GM12865 (cell line): Measurements from ENCODE around the gene RYR1.
"Not testable (repeated sequence)": the region's sequence is repeated elsewhere in the genome, so short reads cannot be mapped to it uniquely, and the experiment has no call there.

ENCODE experiments used
- DNase-seq: peaks from one replicate; pipeline ENCODE4 v3.0.0; 2010; ENCODE audit warnings: low read depth
- H3K4me3 ChIP-seq: 2 replicates; pipeline ENCODE4 v1.5.1; 2011; ENCODE audit warnings: mild to moderate bottlenecking, low read depth, low read length, control low read depth
- TF ChIP-seq, protein P1 (sequence below): IDR thresholded peaks from 2 replicates; pipeline ENCODE4 v1.5.1; 2011; ENCODE audit warnings: low read length, control low read depth, low read depth, inconsistent platforms; ENCODE audit not compliant: insufficient read depth; ENCODE audit errors: missing control alignments

Gene RYR1

DNA sequence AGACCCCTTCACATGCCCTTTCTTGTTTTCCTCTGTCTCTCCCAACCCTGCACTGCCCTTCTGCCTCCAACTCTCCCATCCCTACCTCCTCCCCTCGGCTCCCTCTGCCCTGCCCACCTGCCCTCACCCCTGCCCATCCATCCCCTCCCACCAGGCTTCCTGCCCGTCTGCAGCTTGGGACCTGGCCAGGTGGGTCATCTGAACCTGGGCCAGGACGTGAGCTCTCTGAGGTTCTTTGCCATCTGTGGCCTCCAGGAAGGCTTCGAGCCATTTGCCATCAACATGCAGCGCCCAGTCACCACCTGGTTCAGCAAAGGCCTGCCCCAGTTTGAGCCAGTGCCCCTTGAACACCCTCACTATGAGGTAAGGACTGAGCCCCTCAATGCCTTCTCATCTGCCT is 35.7 kb downstream of the RYR1 start:
- DNase-seq, result no peak
- no peak overlapping the region for H3K4me3 ChIP-seq
- TF ChIP-seq, protein P1, sequence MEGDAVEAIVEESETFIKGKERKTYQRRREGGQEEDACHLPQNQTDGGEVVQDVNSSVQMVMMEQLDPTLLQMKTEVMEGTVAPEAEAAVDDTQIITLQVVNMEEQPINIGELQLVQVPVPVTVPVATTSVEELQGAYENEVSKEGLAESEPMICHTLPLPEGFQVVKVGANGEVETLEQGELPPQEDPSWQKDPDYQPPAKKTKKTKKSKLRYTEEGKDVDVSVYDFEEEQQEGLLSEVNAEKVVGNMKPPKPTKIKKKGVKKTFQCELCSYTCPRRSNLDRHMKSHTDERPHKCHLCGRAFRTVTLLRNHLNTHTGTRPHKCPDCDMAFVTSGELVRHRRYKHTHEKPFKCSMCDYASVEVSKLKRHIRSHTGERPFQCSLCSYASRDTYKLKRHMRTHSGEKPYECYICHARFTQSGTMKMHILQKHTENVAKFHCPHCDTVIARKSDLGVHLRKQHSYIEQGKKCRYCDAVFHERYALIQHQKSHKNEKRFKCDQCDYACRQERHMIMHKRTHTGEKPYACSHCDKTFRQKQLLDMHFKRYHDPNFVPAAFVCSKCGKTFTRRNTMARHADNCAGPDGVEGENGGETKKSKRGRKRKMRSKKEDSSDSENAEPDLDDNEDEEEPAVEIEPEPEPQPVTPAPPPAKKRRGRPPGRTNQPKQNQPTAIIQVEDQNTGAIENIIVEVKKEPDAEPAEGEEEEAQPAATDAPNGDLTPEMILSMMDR, result no peak

DNA sequence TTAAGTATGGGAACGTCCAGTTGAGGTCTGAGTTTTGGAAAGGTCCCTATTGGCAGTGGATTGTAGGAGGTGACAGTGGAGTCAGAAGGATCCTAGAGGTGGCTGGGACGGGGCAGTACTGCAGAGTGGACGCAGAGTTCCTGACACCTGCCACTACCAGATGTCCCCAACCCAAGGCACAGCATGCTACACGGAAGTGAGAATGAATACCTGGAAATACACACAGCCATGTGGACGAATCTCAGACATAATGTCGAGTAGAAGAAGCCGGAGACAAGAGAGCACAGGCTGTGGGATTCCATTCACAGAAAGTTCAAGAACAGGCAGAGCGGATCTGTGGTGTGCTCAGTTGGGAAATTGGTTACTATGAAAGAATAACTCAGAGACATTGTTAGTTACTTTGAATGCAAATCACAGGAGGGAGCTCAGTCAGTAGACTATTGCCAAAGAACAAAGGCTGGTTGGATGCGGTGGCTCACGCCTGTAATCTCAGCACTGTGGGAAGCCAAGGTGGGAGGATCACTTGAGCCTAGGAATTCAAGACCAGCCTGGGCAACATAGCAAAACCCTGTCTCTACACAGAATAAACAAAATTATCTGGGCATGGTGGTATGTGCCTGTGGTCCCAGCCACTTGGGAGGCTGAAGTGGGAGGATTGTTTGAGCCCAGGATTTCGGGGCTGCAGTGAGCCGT is 37.4 kb downstream of the RYR1 start:
- H3K4me3 ChIP-seq, result no peak overlapping the region
- TF ChIP-seq, protein P1, result no peak
- DNase-seq, result no peak

DNA sequence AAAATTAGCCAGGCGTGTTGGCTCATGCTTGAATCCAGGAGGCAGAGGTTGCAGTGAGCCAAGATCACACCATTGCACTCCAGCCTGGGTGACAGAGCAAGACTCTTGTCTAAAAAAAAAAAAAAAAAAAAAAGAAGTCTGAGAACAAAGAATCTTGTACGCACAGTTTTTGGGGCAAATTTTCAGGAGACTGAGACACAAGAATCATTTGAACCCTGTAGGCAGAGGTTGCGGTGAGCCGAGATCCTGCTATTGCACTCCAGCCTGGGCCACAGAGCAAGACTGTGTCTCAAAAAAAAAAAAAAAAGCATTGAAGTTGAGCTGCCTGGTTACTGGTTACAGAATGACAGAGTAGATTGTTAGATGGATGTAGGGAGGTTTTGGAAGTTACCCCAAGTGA is 39.2 kb downstream of the RYR1 start:
- DNase-seq, H3K4me3 ChIP-seq: not testable (repeated sequence)

DNA sequence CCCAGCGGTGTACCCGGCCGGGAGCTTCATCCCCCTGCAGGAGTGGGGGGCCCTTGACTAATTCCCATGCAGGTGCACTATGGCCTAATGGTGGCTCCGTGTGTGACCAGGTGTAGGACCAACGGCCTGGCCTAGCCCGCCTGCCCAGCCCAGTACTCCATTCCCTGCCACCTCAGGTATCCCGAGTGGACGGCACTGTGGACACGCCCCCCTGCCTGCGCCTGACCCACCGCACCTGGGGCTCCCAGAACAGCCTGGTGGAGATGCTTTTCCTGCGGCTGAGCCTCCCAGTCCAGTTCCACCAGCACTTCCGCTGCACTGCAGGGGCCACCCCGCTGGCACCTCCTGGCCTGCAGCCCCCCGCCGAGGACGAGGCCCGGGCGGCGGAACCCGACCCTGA is 39.7 kb downstream of the RYR1 start:
- no peak for DNase-seq
- H3K4me3 ChIP-seq, result no peak overlapping the region
- TF ChIP-seq, protein P1, result no peak

DNA sequence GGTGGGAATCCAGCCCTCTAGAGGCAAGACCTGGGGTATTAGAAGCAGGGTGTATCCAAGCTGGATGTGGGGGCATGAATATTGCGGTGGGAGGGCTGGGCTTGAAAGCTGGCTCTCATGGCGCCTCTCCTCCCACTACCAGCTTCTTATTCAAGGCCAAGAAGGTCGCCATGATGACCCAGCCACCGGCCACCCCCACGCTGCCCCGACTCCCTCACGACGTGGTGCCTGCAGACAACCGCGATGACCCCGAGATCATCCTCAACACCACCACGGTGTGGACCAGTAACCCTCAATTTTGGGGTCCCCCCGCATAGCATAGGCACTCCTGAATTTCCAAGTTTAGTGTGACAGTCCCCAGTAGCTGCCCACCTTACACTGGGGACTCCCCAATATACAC is 41.7 kb downstream of the RYR1 start:
- no peak for DNase-seq
- no peak overlapping the region for H3K4me3 ChIP-seq
- TF ChIP-seq, protein P1, result no peak

DNA sequence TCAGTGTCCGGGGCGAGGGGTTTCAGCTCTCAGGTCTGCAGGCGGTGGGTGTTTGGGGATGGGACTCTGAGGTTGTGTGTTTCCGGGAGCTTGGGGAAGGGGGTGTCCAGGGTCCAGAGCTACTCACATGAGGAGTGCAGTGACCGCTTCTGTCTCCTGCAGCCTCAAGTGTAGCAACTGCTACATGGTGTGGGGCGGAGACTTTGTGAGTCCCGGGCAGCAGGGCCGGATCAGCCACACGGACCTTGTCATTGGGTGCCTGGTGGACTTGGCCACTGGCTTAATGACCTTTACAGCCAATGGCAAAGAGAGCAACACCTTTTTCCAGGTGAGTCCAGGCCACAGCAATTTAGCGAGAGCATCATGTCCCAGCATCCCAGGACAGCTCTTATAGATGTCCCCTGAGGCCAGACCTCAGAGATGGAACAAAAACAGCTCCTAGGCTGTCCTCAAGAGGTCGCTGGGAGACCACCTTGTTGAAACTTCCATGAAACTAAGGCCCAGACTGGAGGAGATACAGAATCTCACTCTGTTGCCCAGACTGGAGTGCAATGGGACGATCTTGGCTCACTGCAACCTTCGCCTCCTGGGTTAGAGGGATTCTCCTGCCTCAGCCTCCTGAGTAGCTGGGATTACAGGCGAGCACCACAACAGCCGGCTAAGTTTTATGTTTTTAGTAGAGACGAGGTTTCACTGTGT is 44.9 kb downstream of the RYR1 start:
- peak; percentile 38 for DNase-seq
- no peak overlapping the region for H3K4me3 ChIP-seq
- TF ChIP-seq, protein P1, result peak; percentile 40

DNA sequence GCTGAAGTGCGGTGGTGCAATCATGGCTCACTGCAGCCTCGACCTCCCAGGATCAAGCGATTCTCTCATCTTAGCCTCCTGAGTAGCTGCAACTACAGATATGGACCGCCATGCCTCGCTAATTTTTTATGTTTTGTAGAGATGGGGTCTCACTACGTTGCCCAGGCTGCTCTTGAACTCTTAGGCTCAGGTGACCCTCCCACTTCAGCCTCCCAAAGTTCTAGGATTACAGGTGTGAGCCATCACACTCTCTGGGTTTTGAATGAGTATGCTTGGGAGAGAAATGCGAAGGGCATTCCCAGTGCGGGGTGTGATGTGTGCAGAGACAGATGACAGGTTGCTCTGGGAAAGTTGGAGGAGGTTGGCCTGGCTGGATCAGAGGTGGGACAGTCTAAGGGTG is 49.0 kb downstream of the RYR1 start:
- H3K4me3 ChIP-seq, result no peak overlapping the region
- TF ChIP-seq, protein P1, result no peak
- DNase-seq, result no peak
